HK-2 (cell line): ENCODE results near the gene ZMYM2.

ENCODE experiments used
- DNase-seq: peaks from one replicate; pipeline ENCODE4 v3.0.0-alpha.2; 2018; ENCODE audit not compliant: unreplicated experiment

The ZMYM2 gene

GRCh38 chr13:20045950-20046548 lies 87.5 kb downstream of the ZMYM2 start:
- DNase-seq: peak; percentile 10

- no peak for DNase-seq
Observed at GRCh38 chr13:20049558-20050473, 91.3 kb downstream of the ZMYM2 start.

- DNase-seq: no peak
Observed at GRCh38 chr13:20051366-20051765, 92.8 kb downstream of the ZMYM2 start.

GRCh38 chr13:20053016-20053415 lies 94.5 kb downstream of the ZMYM2 start:
- DNase-seq: no peak

- DNase-seq: no peak
Observed at GRCh38 chr13:20053891-20054290, 95.4 kb downstream of the ZMYM2 start.

- no peak for DNase-seq
Observed at GRCh38 chr13:20054586-20054985, 96.1 kb downstream of the ZMYM2 start.

GRCh38 chr13:20057214-20057613 lies 98.7 kb downstream of the ZMYM2 start:
- no peak for DNase-seq

GRCh38 chr13:20057963-20058362 lies 99.4 kb downstream of the ZMYM2 start:
- DNase-seq: no peak

- DNase-seq: no peak
Observed at GRCh38 chr13:20058476-20058875, 99.9 kb downstream of the ZMYM2 start.

GRCh38 chr13:20064128-20064527 lies 105.6 kb downstream of the ZMYM2 start:
- DNase-seq: no peak

GRCh38 chr13:20065516-20065915 lies 107.0 kb downstream of the ZMYM2 start:
- DNase-seq: no peak

- no peak for DNase-seq
Observed at GRCh38 chr13:20069956-20070355, 111.4 kb downstream of the ZMYM2 start.

- no peak for DNase-seq
Observed at GRCh38 chr13:20073775-20074174, 115.2 kb downstream of the ZMYM2 start.

GRCh38 chr13:20074966-20075365 lies 116.4 kb downstream of the ZMYM2 start:
- no peak for DNase-seq

- DNase-seq: no peak
Observed at GRCh38 chr13:20077086-20077485, 118.6 kb downstream of the ZMYM2 start.

- DNase-seq: no peak
Observed at GRCh38 chr13:20080377-20081164, 122.0 kb downstream of the ZMYM2 start.

- DNase-seq: no peak
Observed at GRCh38 chr13:20090349-20090748, 131.8 kb downstream of the ZMYM2 start.

GRCh38 chr13:20093951-20094350 lies 135.4 kb downstream of the ZMYM2 start:
- DNase-seq: no peak

- no peak for DNase-seq
Observed at GRCh38 chr13:20099319-20099718, 140.8 kb downstream of the ZMYM2 start.

GRCh38 chr13:20101467-20102316 lies 143.2 kb downstream of the ZMYM2 start:
- DNase-seq: no peak

GRCh38 chr13:20102525-20103180 lies 144.1 kb downstream of the ZMYM2 start:
- no peak for DNase-seq
